OCI-LY3 (cell line): ENCODE measurements around the gene P3R3URF.

Experiments used
- H2AFZ ChIP-seq: fragments of 200-600, 300-600 bp; shearing (Covaris generic); 2 replicates; pipeline ENCODE4 v1.6.0; 2014; ENCODE audit warnings: antibody characterized with exemption, low read depth, low read length
- H3K27ac ChIP-seq: fragments of 200-600, 300-600 bp; sonication (generic); 2 replicates; pipeline ENCODE4 v1.5.1; 2014; ENCODE audit warnings: mild to moderate bottlenecking, low read length, moderate library complexity, mixed read lengths
- H3K27me3 ChIP-seq: fragments of 200-600, 300-600 bp; sonication (generic); 2 replicates; pipeline ENCODE4 v1.6.1; 2014; ENCODE audit warnings: low read depth, low read length, mixed read lengths
- H3K36me3 ChIP-seq: fragments of 200-600, 300-600 bp; sonication (generic); replicated peaks from 2 replicates; pipeline ENCODE3; 2014; ENCODE audit warnings: low read depth, low read length, mixed read lengths
- H3K4me1 ChIP-seq: fragments of 300-600, 200-600 bp; sonication (generic); 2 replicates; pipeline ENCODE4 v1.6.1; 2014; ENCODE audit warnings: low read length, mixed read lengths
- H3K4me2 ChIP-seq: fragments of 200-600, 300-600 bp; sonication (generic); 2 replicates; pipeline ENCODE4 v1.6.1; 2014; ENCODE audit warnings: low read length, mixed read lengths
- H3K4me3 ChIP-seq: fragments of 300-600, 200-600 bp; sonication (generic); 2 replicates; pipeline ENCODE4 v1.5.1; 2014; ENCODE audit warnings: antibody characterized with exemption, mild to moderate bottlenecking, low read length, moderate library complexity
- H3K79me2 ChIP-seq: fragments of 300-600, 200-600 bp; shearing (Covaris generic); 2 replicates; pipeline ENCODE4 v1.6.1; 2014; ENCODE audit warnings: mild to moderate bottlenecking, low read length, mixed read lengths
- H3K9ac ChIP-seq: fragments of 300-600, 200-600 bp; shearing (Covaris generic); 2 replicates; pipeline ENCODE4 v1.6.0; 2014; ENCODE audit warnings: mild to moderate bottlenecking, low read length, moderate library complexity
- H3K9me3 ChIP-seq: fragments of 200-600, 300-600 bp; shearing (Covaris generic); 2 replicates; pipeline ENCODE4 v1.6.1; 2014; ENCODE audit warnings: low read length, mixed read lengths; ENCODE audit not compliant: insufficient read depth
- H4K20me1 ChIP-seq: fragments of 200-600, 300-600 bp; sonication (generic); 2 replicates; pipeline ENCODE4 v1.6.1; 2016; ENCODE audit warnings: low read length, mixed read lengths; ENCODE audit not compliant: insufficient read depth
- EZH2phosphoT487 ChIP-seq: fragments of 200-600 bp; shearing (Covaris generic); IDR thresholded peaks from 2 replicates; pipeline ENCODE4 v1.6.1; 2018; ENCODE audit warnings: antibody characterized with exemption, mixed run types, low read depth
- TF ChIP-seq, protein P1 (sequence below): fragments of 200-600, 300-600 bp; sonication (generic); IDR thresholded peaks from 2 replicates; pipeline ENCODE4 v1.5.1; 2014; ENCODE audit warnings: antibody characterized with exemption, low read length, low read depth

The P3R3URF gene

DNA sequence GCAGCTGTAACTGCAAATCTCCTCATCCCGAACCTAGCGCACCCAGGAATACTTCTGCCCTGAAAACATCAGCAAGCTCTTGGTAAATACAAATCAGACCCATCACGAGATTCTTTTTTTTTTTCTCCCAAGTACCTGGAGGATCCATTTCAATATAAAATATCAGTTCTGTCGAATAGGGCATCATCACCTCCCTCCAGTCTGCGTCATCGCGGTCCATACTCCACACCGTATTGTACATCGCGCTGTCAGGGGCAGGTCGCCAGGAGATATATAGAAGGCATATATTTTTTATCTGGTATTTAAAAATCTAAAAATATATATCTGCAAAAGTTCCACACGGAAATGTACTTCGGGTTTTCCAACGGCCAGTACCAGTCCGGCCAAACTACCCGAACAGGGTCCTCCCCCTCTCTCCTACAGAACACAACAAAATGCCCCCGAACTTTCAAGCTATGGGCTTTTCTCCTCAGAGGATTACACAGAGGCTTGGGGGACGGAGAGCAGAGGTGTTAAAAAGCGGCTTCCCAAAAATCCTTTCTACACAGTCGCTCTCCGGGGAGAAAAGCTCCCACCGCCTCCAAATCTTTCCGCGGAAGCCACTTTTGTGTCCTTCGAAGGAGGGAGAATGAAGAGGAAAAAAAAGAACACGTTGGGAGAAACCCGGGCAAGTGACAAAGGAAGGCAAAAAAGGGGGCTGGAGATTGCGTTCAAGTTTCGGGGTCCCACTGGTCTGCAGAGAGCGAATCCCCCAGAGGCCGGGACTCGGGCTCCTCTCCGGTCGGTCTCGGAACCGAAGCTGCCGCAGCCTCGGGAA is 44.4 kb downstream of the P3R3URF start:
- H3K9ac ChIP-seq: peak overlapping the region; percentile 80
- peak overlapping the region; percentile 67 for H3K27ac ChIP-seq
- no peak for TF ChIP-seq EZH2phosphoT487
- TF ChIP-seq, protein P1, sequence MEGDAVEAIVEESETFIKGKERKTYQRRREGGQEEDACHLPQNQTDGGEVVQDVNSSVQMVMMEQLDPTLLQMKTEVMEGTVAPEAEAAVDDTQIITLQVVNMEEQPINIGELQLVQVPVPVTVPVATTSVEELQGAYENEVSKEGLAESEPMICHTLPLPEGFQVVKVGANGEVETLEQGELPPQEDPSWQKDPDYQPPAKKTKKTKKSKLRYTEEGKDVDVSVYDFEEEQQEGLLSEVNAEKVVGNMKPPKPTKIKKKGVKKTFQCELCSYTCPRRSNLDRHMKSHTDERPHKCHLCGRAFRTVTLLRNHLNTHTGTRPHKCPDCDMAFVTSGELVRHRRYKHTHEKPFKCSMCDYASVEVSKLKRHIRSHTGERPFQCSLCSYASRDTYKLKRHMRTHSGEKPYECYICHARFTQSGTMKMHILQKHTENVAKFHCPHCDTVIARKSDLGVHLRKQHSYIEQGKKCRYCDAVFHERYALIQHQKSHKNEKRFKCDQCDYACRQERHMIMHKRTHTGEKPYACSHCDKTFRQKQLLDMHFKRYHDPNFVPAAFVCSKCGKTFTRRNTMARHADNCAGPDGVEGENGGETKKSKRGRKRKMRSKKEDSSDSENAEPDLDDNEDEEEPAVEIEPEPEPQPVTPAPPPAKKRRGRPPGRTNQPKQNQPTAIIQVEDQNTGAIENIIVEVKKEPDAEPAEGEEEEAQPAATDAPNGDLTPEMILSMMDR: no peak
- peak overlapping the region; percentile 99 for H3K4me2 ChIP-seq
- H4K20me1 ChIP-seq: no peaks in the 10 kb centered on the region
- H2AFZ ChIP-seq: peak overlapping the region; percentile 66; the same call in 1 of the 2 replicates
- H3K4me1 ChIP-seq: peaks cover 21% of the 10 kb centered on the region
- H3K79me2 ChIP-seq: no peaks in the 10 kb centered on the region; the same call in 1 of the 2 replicates
- H3K27me3 ChIP-seq: no peaks in the 10 kb centered on the region
- no peaks in the 10 kb centered on the region for H3K36me3 ChIP-seq
- H3K9me3 ChIP-seq: no peaks in the 10 kb centered on the region
- peak overlapping the region; percentile 97 for H3K4me3 ChIP-seq

DNA sequence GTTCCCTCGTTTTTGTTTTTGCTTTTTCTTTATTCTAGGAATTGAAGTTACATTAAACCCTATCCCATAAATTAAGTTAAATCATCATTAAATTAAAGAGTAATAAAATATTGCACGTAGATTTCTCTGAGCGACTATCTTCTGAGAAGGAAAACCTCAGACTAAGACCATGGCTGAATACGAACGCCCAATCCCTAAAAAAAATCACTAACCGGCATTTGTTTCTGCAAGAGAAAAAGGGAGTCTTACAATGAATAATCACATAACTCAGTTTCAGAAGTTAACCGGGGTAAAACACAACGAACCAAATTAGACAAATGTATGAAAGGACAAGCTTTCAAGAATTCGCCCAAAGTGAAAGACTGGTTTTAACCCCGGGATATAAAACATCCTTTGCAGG is 45.2 kb downstream of the P3R3URF start:
- no peaks in the 10 kb centered on the region for H4K20me1 ChIP-seq
- H3K4me2 ChIP-seq: peak overlapping the region; percentile 99
- no peak overlapping the region for H3K27ac ChIP-seq
- H3K9ac ChIP-seq: peak overlapping the region; percentile 39
- H3K4me3 ChIP-seq: peak overlapping the region; percentile 97
- H3K36me3 ChIP-seq: no peaks in the 10 kb centered on the region
- H2AFZ ChIP-seq: no peak overlapping the region
- no peaks in the 10 kb centered on the region; the same call in 1 of the 2 replicates for H3K79me2 ChIP-seq
- no peaks in the 10 kb centered on the region for H3K9me3 ChIP-seq
- H3K27me3 ChIP-seq: no peaks in the 10 kb centered on the region
- H3K4me1 ChIP-seq: peaks cover 21% of the 10 kb centered on the region
- no peak for TF ChIP-seq EZH2phosphoT487
- TF ChIP-seq, protein P1: no peak

- no peaks in the 10 kb centered on the region for H3K36me3 ChIP-seq
- no peak overlapping the region for H2AFZ ChIP-seq
- no peaks in the 10 kb centered on the region; the same call in 1 of the 2 replicates for H3K79me2 ChIP-seq
- H3K4me1 ChIP-seq: peaks cover 21% of the 10 kb centered on the region
- H3K4me3 ChIP-seq: peak overlapping the region; percentile 97
- peak overlapping the region; percentile 99 for H3K4me2 ChIP-seq
- no peak overlapping the region for H3K27ac ChIP-seq
- H4K20me1 ChIP-seq: no peaks in the 10 kb centered on the region
- no peak for TF ChIP-seq EZH2phosphoT487
- no peaks in the 10 kb centered on the region for H3K27me3 ChIP-seq
- no peaks in the 10 kb centered on the region for H3K9me3 ChIP-seq
- H3K9ac ChIP-seq: peak overlapping the region; percentile 39; the same call in 1 of the 2 replicates
Observed at GRCh38 chr1:46130606-46131005, 45.7 kb downstream of the P3R3URF start.

- H3K27me3 ChIP-seq: no peaks in the 10 kb centered on the region
- H3K4me1 ChIP-seq: peaks cover 19% of the 10 kb centered on the region
- H3K36me3 ChIP-seq: no peaks in the 10 kb centered on the region
- H2AFZ ChIP-seq: no peak overlapping the region
- no peak overlapping the region for H3K9ac ChIP-seq
- peak overlapping the region; percentile 99 for H3K4me2 ChIP-seq
- H3K79me2 ChIP-seq: no peaks in the 10 kb centered on the region; the same call in 1 of the 2 replicates
- no peak overlapping the region for H3K27ac ChIP-seq
- H4K20me1 ChIP-seq: no peaks in the 10 kb centered on the region
- H3K4me3 ChIP-seq: peak overlapping the region; percentile 97
- no peak for TF ChIP-seq EZH2phosphoT487
- TF ChIP-seq, protein P1: no peak
- no peaks in the 10 kb centered on the region for H3K9me3 ChIP-seq
Observed at GRCh38 chr1:46130121-46130520, 46.2 kb downstream of the P3R3URF start.
